CD4-positive, alpha-beta T cell treated with Interleukin-1 beta for 1 hour (primary cell): ENCODE measurements around the gene SERINC5.
"Not testable (repeated sequence)": the region's sequence is repeated elsewhere in the genome, so short reads cannot be mapped to it uniquely, and the experiment has no call there.

Experiments used
- DNase-seq, 2 donors: peaks; one replicate each; pipeline ENCODE4 v3.0.0-alpha.2; 2020 to 2022

Gene SERINC5

DNA sequence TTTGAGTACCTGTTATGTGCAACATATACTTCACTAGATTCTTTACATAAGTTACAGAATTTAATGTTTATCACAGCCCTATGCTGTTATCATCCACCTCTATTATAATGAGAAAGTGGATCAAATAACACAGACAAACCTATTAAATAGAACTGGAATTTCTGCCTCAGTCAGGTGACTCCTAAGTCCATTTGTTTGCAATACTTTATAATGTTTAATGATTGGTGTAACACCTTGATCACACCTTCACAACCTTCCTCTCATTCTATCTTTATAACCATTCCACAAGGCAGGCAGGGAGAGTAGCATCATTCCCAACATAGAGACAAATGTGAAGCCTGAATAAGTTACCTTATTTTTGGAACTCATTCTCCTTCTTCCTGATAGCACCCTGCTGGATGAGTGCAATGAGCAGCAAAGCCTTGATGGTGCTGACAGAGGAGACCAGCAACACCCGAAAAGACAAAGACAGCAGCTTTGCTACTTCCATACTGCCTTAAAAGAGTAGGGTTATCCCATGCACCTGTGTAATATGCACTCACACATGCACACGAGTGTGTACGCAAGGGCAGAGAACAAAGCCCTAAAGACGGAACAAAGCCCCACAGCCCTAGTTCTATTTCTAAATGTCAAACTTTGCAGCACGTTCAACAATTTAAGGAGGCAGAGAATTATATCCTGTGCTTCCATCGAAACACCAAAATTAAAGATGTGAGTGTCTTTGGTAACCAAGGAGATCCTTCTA, 30.5 kb downstream of the SERINC5 start:
- DNase-seq: no peak

DNA sequence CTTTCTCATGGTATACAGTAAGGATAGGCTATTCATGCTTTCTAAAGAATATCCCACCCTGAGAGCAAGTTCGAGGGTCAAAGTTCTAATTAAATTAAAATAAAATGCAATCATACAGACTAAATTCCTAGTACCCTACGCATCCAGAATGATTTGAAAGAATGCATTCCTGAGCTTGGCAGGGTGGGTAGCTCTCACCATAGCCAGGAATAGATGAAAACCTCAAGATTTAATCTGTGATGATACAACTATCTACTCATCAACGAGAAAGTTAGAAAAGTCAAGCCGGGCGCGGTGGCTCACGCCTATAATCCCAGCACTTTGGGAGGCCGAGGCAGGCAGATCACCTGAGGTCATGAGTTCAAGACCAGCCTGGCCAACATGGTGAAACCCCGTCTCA, 32.3 kb downstream of the SERINC5 start:
- no peak for DNase-seq

GRCh38 chr5:80220245-80220897, 35.5 kb downstream of the SERINC5 start:
- no peak for DNase-seq

DNA sequence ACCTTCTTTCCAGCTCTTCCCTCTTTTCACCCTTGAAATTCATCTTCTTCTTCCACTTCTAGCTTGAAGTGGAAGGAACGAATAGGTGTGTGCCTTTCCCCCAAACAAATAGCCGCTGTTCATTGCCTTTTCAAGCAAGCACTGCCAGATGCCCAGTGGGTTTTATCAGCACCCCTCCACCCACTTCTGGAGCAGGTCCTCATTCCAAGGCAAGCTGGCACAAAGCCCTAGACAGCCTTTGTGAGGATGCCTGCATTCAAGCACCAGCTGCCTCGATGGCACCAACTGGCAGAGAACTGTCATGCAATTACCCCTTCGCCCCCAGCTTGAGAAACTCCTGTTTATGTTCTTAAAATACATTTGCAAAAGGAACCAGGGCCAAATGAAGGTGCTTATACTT, 36.5 kb downstream of the SERINC5 start:
- no peak for DNase-seq

- no peak for DNase-seq
These were observed 38.2 kb downstream of the SERINC5 start for GRCh38 chr5:80217667-80218066.

GRCh38 chr5:80216753-80217596, 38.9 kb downstream of the SERINC5 start:
- no peak for DNase-seq

- no peak for DNase-seq
These were observed 39.8 kb downstream of the SERINC5 start for GRCh38 chr5:80216096-80216495.

- DNase-seq: no peak
These were observed 40.3 kb downstream of the SERINC5 start for GRCh38 chr5:80215523-80215922.

DNA sequence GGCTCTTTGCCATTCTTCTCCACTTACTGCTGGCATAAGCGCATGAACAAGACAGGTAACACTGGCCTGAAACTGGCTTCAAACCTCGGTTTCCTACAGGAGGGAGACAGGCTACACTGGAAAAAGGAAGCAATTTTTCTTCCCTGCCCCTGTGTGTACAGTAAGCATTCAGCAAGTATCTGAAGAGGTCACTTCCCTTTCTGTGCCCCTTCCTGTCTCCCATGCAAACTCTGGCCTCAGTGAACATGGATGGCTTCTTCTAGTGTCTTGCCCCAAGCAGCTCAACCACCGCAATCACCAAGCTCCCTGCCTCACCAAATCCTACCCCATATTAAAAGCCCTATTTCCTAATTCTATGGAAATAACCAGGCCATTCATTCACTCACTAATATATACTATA, 42.4 kb downstream of the SERINC5 start:
- DNase-seq: no peak

DNA sequence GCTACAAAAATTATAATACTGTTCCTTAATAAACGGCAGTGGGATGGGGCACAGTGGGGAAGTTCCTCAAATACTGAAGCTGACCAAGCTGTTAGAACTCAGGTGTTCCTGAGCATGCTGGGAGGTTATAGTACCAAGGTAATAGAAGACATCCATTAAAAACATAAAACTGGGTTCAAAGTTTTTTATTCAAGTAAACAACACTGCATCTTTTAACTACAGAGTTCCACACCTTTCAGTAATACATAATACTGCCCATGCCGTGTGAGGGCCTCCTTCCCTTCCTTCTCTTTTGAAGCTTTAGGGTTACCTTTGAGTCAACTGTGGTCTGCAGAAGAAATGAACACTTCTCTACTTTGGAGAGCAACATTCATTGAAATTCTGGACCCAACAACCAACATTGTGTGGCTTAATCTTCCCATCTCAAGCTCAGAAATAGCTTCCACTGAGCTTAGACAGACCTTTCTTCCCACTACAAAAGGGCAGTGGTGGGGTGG, 43.6 kb downstream of the SERINC5 start:
- DNase-seq: no peak

DNA sequence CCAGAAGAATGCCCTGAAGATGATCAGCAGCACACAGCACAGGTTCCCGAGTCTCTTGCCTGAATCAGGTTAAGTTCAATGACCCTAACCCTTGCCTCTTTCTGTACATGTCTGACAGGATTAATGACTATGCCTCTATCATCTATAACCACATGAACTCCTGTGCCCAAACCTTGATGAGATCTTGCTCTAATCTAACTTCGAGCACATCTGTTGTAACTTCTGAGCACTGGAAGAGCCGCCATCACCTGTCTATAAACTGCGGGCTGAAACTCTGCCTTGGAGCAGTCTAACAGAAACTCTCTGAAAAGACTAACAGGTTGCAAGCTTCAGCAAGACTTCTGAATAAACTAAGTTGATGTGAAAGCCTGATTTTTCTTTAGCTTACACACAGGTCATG, 44.5 kb downstream of the SERINC5 start:
- no peak for DNase-seq

- no peak for DNase-seq
These were observed 45.8 kb downstream of the SERINC5 start for GRCh38 chr5:80210014-80210413.

GRCh38 chr5:80208381-80208780, 47.5 kb downstream of the SERINC5 start:
- DNase-seq: no peak

GRCh38 chr5:80207832-80208231, 48.0 kb downstream of the SERINC5 start:
- DNase-seq: no peak

DNA sequence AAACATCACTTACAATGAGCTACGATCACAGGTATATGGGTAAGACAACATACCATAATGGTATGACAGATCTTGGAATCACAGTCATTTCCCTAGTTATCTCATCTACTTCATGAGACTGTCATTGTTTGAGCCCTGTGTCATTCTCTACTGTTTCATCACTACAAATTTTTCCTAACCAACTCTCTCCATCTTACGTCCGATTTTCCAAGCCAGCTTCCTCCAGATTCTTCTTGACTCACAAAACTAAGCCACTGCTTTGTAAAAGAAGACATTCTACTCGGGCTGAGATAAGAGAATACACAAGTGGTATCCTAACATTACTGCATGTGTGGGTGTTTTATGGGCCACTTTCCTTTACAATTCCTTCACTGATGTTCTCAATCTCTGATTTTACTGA, 49.6 kb downstream of the SERINC5 start:
- DNase-seq: no peak

GRCh38 chr5:80205846-80206245, 50.0 kb downstream of the SERINC5 start:
- DNase-seq: no peak

DNA sequence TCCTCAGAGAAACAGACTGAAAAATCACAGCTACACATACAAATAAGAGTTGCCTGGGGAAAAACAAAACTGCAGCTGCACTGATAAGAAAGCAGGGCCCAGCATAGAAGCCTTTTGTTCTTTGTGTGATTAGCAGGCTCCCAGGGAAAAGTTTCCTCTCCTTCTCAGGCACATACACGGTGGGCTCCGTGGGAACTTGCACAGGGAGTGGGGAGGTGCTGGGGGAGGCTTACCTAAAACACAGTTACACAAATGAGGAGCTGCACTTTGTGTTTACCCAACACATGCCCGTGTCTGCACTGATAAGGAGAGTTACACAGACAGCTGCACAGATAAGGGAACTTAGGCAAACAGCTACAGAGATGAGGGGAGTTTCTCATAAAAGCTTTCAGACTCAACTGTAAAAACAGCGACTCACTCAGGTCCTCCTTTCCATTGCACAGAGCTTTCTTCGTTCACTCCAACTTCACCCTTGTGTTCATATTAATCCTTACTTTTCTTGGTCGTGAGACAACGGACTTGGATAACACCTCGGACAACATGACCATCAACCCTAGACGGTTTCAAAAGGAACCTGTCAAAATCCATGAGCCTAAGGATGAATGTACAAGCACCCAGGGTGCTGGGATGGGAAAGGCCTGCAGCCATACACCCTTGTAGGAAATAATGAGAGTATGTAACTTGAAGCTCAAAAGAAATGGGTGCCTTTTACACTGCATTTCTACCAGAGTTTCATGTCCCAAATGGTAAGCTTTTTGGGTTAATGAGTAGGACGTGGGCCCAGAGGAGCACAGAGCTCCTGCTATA, 50.8 kb downstream of the SERINC5 start:
- DNase-seq: no peak

GRCh38 chr5:80201763-80202162, 54.1 kb downstream of the SERINC5 start:
- DNase-seq: not testable (repeated sequence)

- no peak for DNase-seq
These were observed 56.9 kb downstream of the SERINC5 start for GRCh38 chr5:80198920-80199319.

GRCh38 chr5:80198399-80198798, 57.4 kb downstream of the SERINC5 start:
- no peak for DNase-seq

DNA sequence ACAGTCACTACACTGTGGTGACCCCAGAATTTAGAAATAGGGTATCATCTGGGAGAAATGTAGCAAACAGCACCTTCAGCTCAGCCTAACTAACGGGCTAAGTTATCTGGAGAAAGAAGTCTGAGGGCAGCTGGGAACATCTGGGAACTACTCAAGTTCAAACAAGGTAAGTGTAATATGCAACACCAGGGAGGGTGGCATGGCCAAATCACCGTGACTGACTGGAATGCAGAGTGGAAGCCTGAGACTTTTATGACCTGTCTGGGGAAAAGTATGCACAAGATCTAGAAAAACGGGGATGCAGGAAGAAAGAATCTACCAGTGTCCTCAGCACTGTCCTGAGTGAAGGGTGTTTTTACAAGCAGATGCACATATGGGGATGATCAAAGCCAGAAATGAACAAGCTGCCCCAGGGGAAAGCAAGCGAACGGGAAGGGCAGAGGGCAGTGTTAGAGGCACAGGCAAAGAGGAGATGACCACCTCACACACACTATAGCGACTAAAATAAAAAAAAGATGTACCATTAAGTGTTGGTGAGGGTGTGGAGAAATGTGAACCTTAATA, 59.9 kb downstream of the SERINC5 start:
- no peak for DNase-seq

- no peak for DNase-seq
These were observed 61.4 kb downstream of the SERINC5 start for GRCh38 chr5:80194468-80194867.
